ENCODE measurements around the gene MAPK9.
"Not testable (repeated sequence)": the region's sequence is repeated elsewhere in the genome, so short reads cannot be mapped to it uniquely, and the experiment has no call there.

GRCh38 chr5:180210077-180210476 lies 81.8 kb downstream of the MAPK9 start:
- TF ChIP-seq, protein P1, sequence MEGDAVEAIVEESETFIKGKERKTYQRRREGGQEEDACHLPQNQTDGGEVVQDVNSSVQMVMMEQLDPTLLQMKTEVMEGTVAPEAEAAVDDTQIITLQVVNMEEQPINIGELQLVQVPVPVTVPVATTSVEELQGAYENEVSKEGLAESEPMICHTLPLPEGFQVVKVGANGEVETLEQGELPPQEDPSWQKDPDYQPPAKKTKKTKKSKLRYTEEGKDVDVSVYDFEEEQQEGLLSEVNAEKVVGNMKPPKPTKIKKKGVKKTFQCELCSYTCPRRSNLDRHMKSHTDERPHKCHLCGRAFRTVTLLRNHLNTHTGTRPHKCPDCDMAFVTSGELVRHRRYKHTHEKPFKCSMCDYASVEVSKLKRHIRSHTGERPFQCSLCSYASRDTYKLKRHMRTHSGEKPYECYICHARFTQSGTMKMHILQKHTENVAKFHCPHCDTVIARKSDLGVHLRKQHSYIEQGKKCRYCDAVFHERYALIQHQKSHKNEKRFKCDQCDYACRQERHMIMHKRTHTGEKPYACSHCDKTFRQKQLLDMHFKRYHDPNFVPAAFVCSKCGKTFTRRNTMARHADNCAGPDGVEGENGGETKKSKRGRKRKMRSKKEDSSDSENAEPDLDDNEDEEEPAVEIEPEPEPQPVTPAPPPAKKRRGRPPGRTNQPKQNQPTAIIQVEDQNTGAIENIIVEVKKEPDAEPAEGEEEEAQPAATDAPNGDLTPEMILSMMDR (IDR thresholded peaks at IDR 0.05; ENCODE audit: low read depth, low read length, poor library complexity, severe bottlenecking): not testable (repeated sequence)
- TF ChIP-seq EZH2phosphoT487 (IDR thresholded peaks at IDR 0.05; ENCODE audit: borderline replicate concordance, low read length): not testable (repeated sequence)

All from DOHH2 (cell line).